ENCODE data around the gene CYTH2.

CYTH2 gene

GRCh38 chr19:48442116-48443035 is 26.8 kb upstream of the CYTH2 start:
- H3K4me2 ChIP-seq (ENCODE audit: low read length) = no peak overlapping the region
- H3K27ac ChIP-seq (ENCODE audit: low read length) = no peak overlapping the region
- no peak overlapping the region for H3K9ac ChIP-seq (ENCODE audit: low read length)
- TF ChIP-seq EZH2phosphoT487 (IDR thresholded peaks at IDR 0.05; ENCODE audit: low read depth) (no peak), CTCF (IDR thresholded peaks at IDR 0.05; ENCODE audit: low read depth, low read length) (no peak)
- peaks cover 14% of the 10 kb centered on the region for H3K4me1 ChIP-seq (ENCODE audit: low read length)
- no peaks in the 10 kb centered on the region for H3K9me3 ChIP-seq (ENCODE audit: insufficient read depth, low read length)
- peaks cover 16% of the 10 kb centered on the region for H3K79me2 ChIP-seq (ENCODE audit: low read length)
- H3K4me3 ChIP-seq (ENCODE audit: low read length) = no peak overlapping the region
- no peak overlapping the region for H2AFZ ChIP-seq (ENCODE audit: low read depth, low read length)
- peaks cover under 1% of the 10 kb centered on the region for H3K36me3 ChIP-seq (replicated peaks; ENCODE audit: low read depth, low read length)
- H4K20me1 ChIP-seq (ENCODE audit: insufficient read depth, low read length) = no peaks in the 10 kb centered on the region
- H3K27me3 ChIP-seq (ENCODE audit: low read depth, low read length) = no peaks in the 10 kb centered on the region

- Histone ChIP-seq H3K79me2 (ENCODE audit: low read length) (peaks cover 24% of the 10 kb centered on the region), H3K27ac (ENCODE audit: low read length) (no peak overlapping the region), H3K9ac (ENCODE audit: low read length) (no peak overlapping the region), H4K20me1 (ENCODE audit: insufficient read depth, low read length) (no peaks in the 10 kb centered on the region), H3K36me3 (replicated peaks; ENCODE audit: low read depth, low read length) (peaks cover 8% of the 10 kb centered on the region), H3K4me2 (ENCODE audit: low read length) (no peak overlapping the region), H2AFZ (ENCODE audit: low read depth, low read length) (no peak overlapping the region), H3K27me3 (ENCODE audit: low read depth, low read length) (no peaks in the 10 kb centered on the region), H3K9me3 (ENCODE audit: insufficient read depth, low read length) (no peaks in the 10 kb centered on the region), H3K4me1 (ENCODE audit: low read length) (peaks cover 14% of the 10 kb centered on the region), H3K4me3 (ENCODE audit: low read length) (no peak overlapping the region)
- TF ChIP-seq CTCF (IDR thresholded peaks at IDR 0.05; ENCODE audit: low read depth, low read length) (no peak), EZH2phosphoT487 (IDR thresholded peaks at IDR 0.05; ENCODE audit: low read depth) (no peak)
These were observed 25.9 kb upstream of the CYTH2 start for GRCh38 chr19:48443256-48443655.

- Histone ChIP-seq H3K79me2 (ENCODE audit: low read length) (peaks cover 29% of the 10 kb centered on the region), H3K4me2 (ENCODE audit: low read length) (no peak overlapping the region), H4K20me1 (ENCODE audit: insufficient read depth, low read length) (no peaks in the 10 kb centered on the region), H3K4me1 (ENCODE audit: low read length) (peaks cover 14% of the 10 kb centered on the region), H3K27me3 (ENCODE audit: low read depth, low read length) (no peaks in the 10 kb centered on the region), H3K27ac (ENCODE audit: low read length) (no peak overlapping the region), H3K9me3 (ENCODE audit: insufficient read depth, low read length) (no peaks in the 10 kb centered on the region), H3K9ac (ENCODE audit: low read length) (no peak overlapping the region), H3K36me3 (replicated peaks; ENCODE audit: low read depth, low read length) (peaks cover 13% of the 10 kb centered on the region), H3K4me3 (ENCODE audit: low read length) (no peak overlapping the region), H2AFZ (ENCODE audit: low read depth, low read length) (no peak overlapping the region)
- TF ChIP-seq CTCF (IDR thresholded peaks at IDR 0.05; ENCODE audit: low read depth, low read length) = no peak
- TF ChIP-seq EZH2phosphoT487 (IDR thresholded peaks at IDR 0.05; ENCODE audit: low read depth) = no peak
These were observed 25.4 kb upstream of the CYTH2 start for GRCh38 chr19:48443731-48444128.

- Histone ChIP-seq H3K9me3 (ENCODE audit: insufficient read depth, low read length) (no peaks in the 10 kb centered on the region), H3K4me3 (ENCODE audit: low read length) (peak overlapping the region; percentile 83), H3K79me2 (ENCODE audit: low read length) (peaks cover 30% of the 10 kb centered on the region), H3K27me3 (ENCODE audit: low read depth, low read length) (no peaks in the 10 kb centered on the region), H2AFZ (ENCODE audit: low read depth, low read length) (peak overlapping the region; percentile 58), H3K4me2 (ENCODE audit: low read length) (peak overlapping the region; percentile 70), H3K36me3 (replicated peaks; ENCODE audit: low read depth, low read length) (peaks cover 14% of the 10 kb centered on the region), H4K20me1 (ENCODE audit: insufficient read depth, low read length) (no peaks in the 10 kb centered on the region), H3K9ac (ENCODE audit: low read length) (peak overlapping the region; percentile 84), H3K4me1 (ENCODE audit: low read length) (peaks cover 14% of the 10 kb centered on the region), H3K27ac (ENCODE audit: low read length) (peak overlapping the region; percentile 65; the same call in 1 of the 2 replicates)
- TF ChIP-seq EZH2phosphoT487 (IDR thresholded peaks at IDR 0.05; ENCODE audit: low read depth) (no peak), CTCF (IDR thresholded peaks at IDR 0.05; ENCODE audit: low read depth, low read length) (no peak)
These were observed 24.8 kb upstream of the CYTH2 start for GRCh38 chr19:48444129-48444935.
